Mesenchymal stem cell (in vitro differentiated cells and primary cell): ENCODE data around the gene VTCN1.
A peak's percentile ranks its signal among the peaks of the same experiment; 100 is the strongest.

Experiments
- DNase-seq: peaks from one replicate; pipeline ENCODE4 v3.0.0-alpha.2; 2013
- H2AFZ ChIP-seq: one replicate; pipeline ENCODE4 v1.6.1; 2013; ENCODE audit warnings: low read depth, mild to moderate bottlenecking, control low read depth, inconsistent platforms, low read length, moderate library complexity
- H2AK5ac ChIP-seq: 2 replicates; pipeline ENCODE4 v1.6.1; 2013; ENCODE audit warnings: low read length, moderate library complexity, mild to moderate bottlenecking, inconsistent platforms; ENCODE audit not compliant: severe bottlenecking
- H2BK120ac ChIP-seq: one replicate; pipeline ENCODE4 v1.6.1; 2013; ENCODE audit warnings: low read depth, mild to moderate bottlenecking, inconsistent platforms, low read length, moderate library complexity
- H2BK12ac ChIP-seq, 2 experiments: one replicate each; pipeline ENCODE4 v1.6.1; 2013; ENCODE audit warnings: inconsistent platforms in 2 of 2, low read length in 2 of 2, mild to moderate bottlenecking in 2 of 2, moderate library complexity in 2 of 2, control low read depth in 1 of 2
- H2BK15ac ChIP-seq: one replicate; pipeline ENCODE4 v1.6.1; 2013; ENCODE audit warnings: mild to moderate bottlenecking, low read depth, inconsistent platforms; ENCODE audit not compliant: poor library complexity, severe bottlenecking
- H2BK5ac ChIP-seq: 2 replicates; pipeline ENCODE4 v1.6.1; 2013; ENCODE audit warnings: low read depth, mild to moderate bottlenecking, low read length, control low read depth, inconsistent platforms; ENCODE audit not compliant: poor library complexity, severe bottlenecking
- H3K14ac ChIP-seq, 2 experiments: one replicate each; pipeline ENCODE4 v1.6.1; 2013; ENCODE audit warnings: inconsistent platforms in 2 of 2, low read length in 2 of 2, control low read depth in 1 of 2, mild to moderate bottlenecking in 1 of 2, moderate library complexity in 1 of 2
- H3K18ac ChIP-seq, 2 experiments: one replicate each; pipeline ENCODE4 v1.6.1; 2013; ENCODE audit warnings: inconsistent platforms in 2 of 2, low read length in 2 of 2, control low read depth in 1 of 2, low read depth in 1 of 2, mild to moderate bottlenecking in 1 of 2
- H3K23ac ChIP-seq, 2 experiments: one replicate each; pipeline ENCODE4 v1.6.1; 2013; ENCODE audit warnings: inconsistent platforms in 2 of 2, low read length in 2 of 2, mild to moderate bottlenecking in 2 of 2, moderate library complexity in 2 of 2, control low read depth in 1 of 2
- H3K27ac ChIP-seq: 2 replicates; pipeline ENCODE4 v1.5.1; 2013; ENCODE audit warnings: mild to moderate bottlenecking, moderate library complexity, low read length, control low read depth, inconsistent platforms; ENCODE audit not compliant: poor library complexity, severe bottlenecking
- H3K27me3 ChIP-seq, 2 experiments: 2 replicates each; pipeline versions ENCODE4 v1.6.1 to v1.7.0; 2013; ENCODE audit warnings: low read length in 2 of 2, mild to moderate bottlenecking in 2 of 2, moderate library complexity in 2 of 2, control low read depth in 1 of 2, inconsistent platforms in 1 of 2; ENCODE audit not compliant: control insufficient read depth in 1 of 2, insufficient read depth in 1 of 2
- H3K36me3 ChIP-seq, 2 experiments: 2 replicates each; pipeline versions ENCODE4 v1.6.1 to v1.7.0; 2013; ENCODE audit warnings: low read length in 2 of 2, control low read depth in 1 of 2, inconsistent platforms in 1 of 2, low read depth in 1 of 2, mild to moderate bottlenecking in 1 of 2; ENCODE audit not compliant: insufficient read depth in 2 of 2, control insufficient read depth in 1 of 2
- H3K4ac ChIP-seq, 2 experiments: one replicate each; pipeline ENCODE4 v1.6.1; 2013; ENCODE audit warnings: inconsistent platforms in 2 of 2, low read length in 2 of 2, mild to moderate bottlenecking in 2 of 2, moderate library complexity in 2 of 2, control low read depth in 1 of 2, low read depth in 1 of 2
- H3K4me1 ChIP-seq: 2 replicates; pipeline ENCODE4 v1.6.1; 2013; ENCODE audit warnings: low read depth, low read length, control low read depth; ENCODE audit not compliant: control insufficient read depth, insufficient read depth
- H3K4me2 ChIP-seq: 2 replicates; pipeline ENCODE4 v1.6.1; 2013; ENCODE audit warnings: low read length, mild to moderate bottlenecking, inconsistent platforms; ENCODE audit not compliant: poor library complexity, severe bottlenecking
- H3K4me3 ChIP-seq, 2 experiments: 2 replicates each; pipeline versions ENCODE4 v1.5.1 to v1.7.0; 2013; ENCODE audit warnings: low read length in 2 of 2, mild to moderate bottlenecking in 2 of 2, control low read depth in 1 of 2, low read depth in 1 of 2; ENCODE audit not compliant: insufficient read depth in 1 of 2
- H3K79me1 ChIP-seq: replicated peaks from 2 replicates; pipeline ENCODE4 v1.6.1; 2013; ENCODE audit warnings: mild to moderate bottlenecking, control low read depth, low read length, inconsistent platforms; ENCODE audit not compliant: poor library complexity, severe bottlenecking
- H3K9ac ChIP-seq: 2 replicates; pipeline ENCODE4 v1.7.0; 2013; ENCODE audit warnings: mild to moderate bottlenecking, low read length, moderate library complexity
- H3K9me3 ChIP-seq: 2 replicates; pipeline ENCODE4 v1.7.0; 2013; ENCODE audit warnings: mild to moderate bottlenecking, low read length; ENCODE audit not compliant: control insufficient read depth
- H4K8ac ChIP-seq: one replicate; pipeline ENCODE4 v1.6.1; 2013; ENCODE audit warnings: inconsistent platforms, mild to moderate bottlenecking, low read length, moderate library complexity
- H4K91ac ChIP-seq: one replicate; pipeline ENCODE4 v1.6.1; 2013; ENCODE audit warnings: mild to moderate bottlenecking, low read length, inconsistent platforms
- WGBS: methylation state at CpG from one replicate; pipeline ENCODE4 v1.1.7; 2013; ENCODE audit warnings: mixed read lengths; 5-methylcytosine and 5-hydroxymethylcytosine counted together

The VTCN1 gene

GRCh38 chr1:117101334-117101733 is 109.4 kb downstream of the VTCN1 start:
- no peak overlapping the region for H4K8ac ChIP-seq
- no peak overlapping the region for H3K14ac ChIP-seq
- H3K4me2 ChIP-seq = no peak overlapping the region
- DNase-seq = no peak
- no peak overlapping the region for H2AK5ac ChIP-seq
- peaks cover 3% of the 10 kb centered on the region for H3K79me1 ChIP-seq
- H3K4me3 ChIP-seq = no peak overlapping the region
- no peak overlapping the region for H3K9ac ChIP-seq
- no peaks in the 10 kb centered on the region for H3K4me1 ChIP-seq
- no peaks in the 10 kb centered on the region for H3K9me3 ChIP-seq
- H3K4ac ChIP-seq = no peak overlapping the region
- no peak overlapping the region for H2BK5ac ChIP-seq
- no peak overlapping the region for H3K18ac ChIP-seq
- peaks cover 4 to 37% of the 10 kb centered on the region in 2 experiments for H3K36me3 ChIP-seq
- H2AFZ ChIP-seq = no peak overlapping the region
- WGBS = no CpG with 5 or more reads among the region's 1 CpG
- H2BK15ac ChIP-seq = no peak overlapping the region
- no peak overlapping the region for H2BK12ac ChIP-seq
- H3K23ac ChIP-seq = no peak overlapping the region
- H3K27me3 ChIP-seq = no peaks in the 10 kb centered on the region
- H4K91ac ChIP-seq = no peak overlapping the region
- no peak overlapping the region for H2BK120ac ChIP-seq
- no peak overlapping the region for H3K27ac ChIP-seq

DNA sequence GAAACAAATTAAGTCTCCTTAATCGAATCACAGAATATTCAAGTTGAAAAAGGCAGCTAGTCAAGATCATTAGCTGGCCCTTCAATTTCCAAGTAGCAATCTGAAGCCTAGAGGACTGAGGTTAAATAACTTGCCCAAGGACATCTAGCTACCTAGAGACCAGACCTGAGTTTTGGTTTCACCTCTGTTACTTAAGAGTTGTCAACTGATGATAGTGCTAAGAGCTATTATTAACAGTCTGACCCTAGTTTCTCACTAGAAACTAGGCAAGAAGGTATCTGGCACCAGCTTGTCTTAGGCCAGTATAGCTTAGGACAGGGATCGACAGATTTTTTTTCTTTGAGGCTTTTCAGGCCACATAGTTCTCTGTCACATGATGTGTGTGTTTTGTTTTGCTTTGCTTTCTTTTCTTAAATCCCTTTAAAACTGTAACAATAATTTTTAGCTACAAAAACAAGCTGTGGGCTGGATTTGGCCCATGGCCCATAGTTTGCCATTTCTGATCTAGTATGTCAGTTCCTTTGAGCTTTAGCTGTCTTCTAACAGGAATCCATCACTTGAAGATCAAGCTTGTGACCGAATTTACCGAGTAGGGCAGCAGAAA is 112.3 kb downstream of the VTCN1 start:
- 100% methylated on average over 3 of the region's 4 CpGs for WGBS

GRCh38 chr1:117097443-117097842 is 113.3 kb downstream of the VTCN1 start:
- H2AFZ ChIP-seq = no peak overlapping the region
- H2BK5ac ChIP-seq = no peak overlapping the region
- H2AK5ac ChIP-seq = no peak overlapping the region
- H3K14ac ChIP-seq = no peak overlapping the region
- WGBS = 93% methylated on average over 4 of the region's 4 CpGs
- H2BK12ac ChIP-seq = no peak overlapping the region
- no peak overlapping the region for H3K4ac ChIP-seq
- H3K9ac ChIP-seq = no peak overlapping the region
- no peak overlapping the region for H4K8ac ChIP-seq
- H3K79me1 ChIP-seq = no peaks in the 10 kb centered on the region
- no peak overlapping the region for H3K4me3 ChIP-seq
- H3K23ac ChIP-seq = no peak overlapping the region
- peaks cover 4 to 28% of the 10 kb centered on the region in 2 experiments for H3K36me3 ChIP-seq
- DNase-seq = peak; percentile 31
- H3K27me3 ChIP-seq = no peaks in the 10 kb centered on the region
- H4K91ac ChIP-seq = no peak overlapping the region
- no peak overlapping the region for H2BK120ac ChIP-seq
- H2BK15ac ChIP-seq = no peak overlapping the region
- no peak overlapping the region for H3K18ac ChIP-seq
- H3K9me3 ChIP-seq = no peaks in the 10 kb centered on the region
- no peak overlapping the region for H3K27ac ChIP-seq
- no peak overlapping the region for H3K4me2 ChIP-seq
- H3K4me1 ChIP-seq = peaks cover 10% of the 10 kb centered on the region

More for the DNA sequence above, 112.3 kb downstream of the VTCN1 start:
- no peak overlapping the region for H3K4me3 ChIP-seq
- H2BK12ac ChIP-seq = no peak overlapping the region
- H3K9ac ChIP-seq = no peak overlapping the region
- H2AK5ac ChIP-seq = no peak overlapping the region
- no peak overlapping the region for H3K14ac ChIP-seq
- no peaks in the 10 kb centered on the region for H3K79me1 ChIP-seq
- H3K4me1 ChIP-seq = peaks cover 5% of the 10 kb centered on the region
- H3K4ac ChIP-seq = no peak overlapping the region
- peaks cover 4 to 37% of the 10 kb centered on the region in 2 experiments for H3K36me3 ChIP-seq
- no peaks in the 10 kb centered on the region for H3K27me3 ChIP-seq
- no peak overlapping the region for H3K18ac ChIP-seq
- no peak overlapping the region for H3K27ac ChIP-seq
- H3K23ac ChIP-seq = no peak overlapping the region
- no peak overlapping the region for H2BK5ac ChIP-seq
- H4K91ac ChIP-seq = no peak overlapping the region
- no peak overlapping the region for H2AFZ ChIP-seq
- DNase-seq = no peak
- no peak overlapping the region for H2BK15ac ChIP-seq
- H3K4me2 ChIP-seq = no peak overlapping the region
- H3K9me3 ChIP-seq = no peaks in the 10 kb centered on the region
- H4K8ac ChIP-seq = no peak overlapping the region
- no peak overlapping the region for H2BK120ac ChIP-seq

- no peak overlapping the region for H3K18ac ChIP-seq
- no peak overlapping the region for H3K4ac ChIP-seq
- no peak overlapping the region for H3K4me2 ChIP-seq
- no peak overlapping the region for H2BK120ac ChIP-seq
- no peak overlapping the region for H2AK5ac ChIP-seq
- H2BK15ac ChIP-seq = no peak overlapping the region
- H3K14ac ChIP-seq = no peak overlapping the region
- WGBS = 97% methylated on average over 3 of the region's 3 CpGs
- no peak overlapping the region for H4K91ac ChIP-seq
- no peak overlapping the region for H3K23ac ChIP-seq
- H3K9me3 ChIP-seq = no peaks in the 10 kb centered on the region
- H3K4me1 ChIP-seq = peaks cover 10% of the 10 kb centered on the region
- no peak for DNase-seq
- H3K9ac ChIP-seq = no peak overlapping the region
- no peak overlapping the region for H4K8ac ChIP-seq
- no peaks in the 10 kb centered on the region for H3K79me1 ChIP-seq
- H2AFZ ChIP-seq = no peak overlapping the region
- H3K27ac ChIP-seq = no peak overlapping the region
- H3K27me3 ChIP-seq = no peaks in the 10 kb centered on the region
- H2BK5ac ChIP-seq = no peak overlapping the region
- peaks cover 4 to 24% of the 10 kb centered on the region in 2 experiments for H3K36me3 ChIP-seq
- no peak overlapping the region for H3K4me3 ChIP-seq
- no peak overlapping the region for H2BK12ac ChIP-seq
These were observed 113.7 kb downstream of the VTCN1 start for GRCh38 chr1:117096951-117097408.
